ENCODE data around the gene FCHO1. TPM values are rescaled to one million over a fixed set of nuclear protein-coding genes. Genes with fewer than 3 reads are reported as not detected.
A peak's percentile ranks its signal among the peaks of the same experiment; 100 is the strongest.

The FCHO1 gene
- total RNA-seq, 1 donor from 2014 or later: 0.71 TPM

- peak overlapping the region; percentile 67 for H3K27ac ChIP-seq (replicated peaks)
- intact Hi-C loops (cut with micrococcal nuclease): no loop called here
- peak; percentile 51 for DNase-seq
- H3K4me1 ChIP-seq: peaks cover 63% of the 10 kb centered on the region
- no peaks in the 10 kb centered on the region for H3K27me3 ChIP-seq (ENCODE audit: low read depth)
- H3K36me3 ChIP-seq: peaks cover 38% of the 10 kb centered on the region
- peak overlapping the region; percentile 96 for H3K4me3 ChIP-seq
- no peaks in the 10 kb centered on the region for H3K9me3 ChIP-seq (replicated peaks)
- TF ChIP-seq CTCF (IDR thresholded peaks at IDR 0.05; ENCODE audit: borderline replicate concordance): no peak
These were observed 29.5 kb upstream of the FCHO1 start for GRCh38 chr19:17721821-17722220.

- TF ChIP-seq CTCF (IDR thresholded peaks at IDR 0.05; ENCODE audit: borderline replicate concordance): no peak
- intact Hi-C loops (cut with micrococcal nuclease): no loop called here
- DNase-seq: no peak
- Histone ChIP-seq H3K4me3 (no peak overlapping the region), H3K36me3 (peaks cover 47% of the 10 kb centered on the region), H3K9me3 (replicated peaks) (no peaks in the 10 kb centered on the region), H3K27me3 (ENCODE audit: low read depth) (no peaks in the 10 kb centered on the region), H3K27ac (replicated peaks) (no peak overlapping the region), H3K4me1 (peaks cover 55% of the 10 kb centered on the region)
These were observed 28.5 kb upstream of the FCHO1 start for GRCh38 chr19:17722655-17723240.

- H3K4me1 ChIP-seq: peaks cover 40% of the 10 kb centered on the region
- no peak overlapping the region for H3K4me3 ChIP-seq
- no peak overlapping the region for H3K27ac ChIP-seq (replicated peaks)
- intact Hi-C loops (cut with micrococcal nuclease): no loop called here
- TF ChIP-seq CTCF (IDR thresholded peaks at IDR 0.05; ENCODE audit: borderline replicate concordance): no peak
- H3K9me3 ChIP-seq (replicated peaks): no peaks in the 10 kb centered on the region
- no peak for DNase-seq
- no peaks in the 10 kb centered on the region for H3K27me3 ChIP-seq (ENCODE audit: low read depth)
- H3K36me3 ChIP-seq: peaks cover 66% of the 10 kb centered on the region
These were observed 26.6 kb upstream of the FCHO1 start for GRCh38 chr19:17724655-17725054.

GRCh38 chr19:17725422-17726078 lies 25.7 kb upstream of the FCHO1 start:
- no peak overlapping the region for H3K27ac ChIP-seq (replicated peaks)
- DNase-seq: no peak
- no peaks in the 10 kb centered on the region for H3K9me3 ChIP-seq (replicated peaks)
- H3K4me1 ChIP-seq: peaks cover 31% of the 10 kb centered on the region
- no peak overlapping the region for H3K4me3 ChIP-seq
- peaks cover 74% of the 10 kb centered on the region for H3K36me3 ChIP-seq
- intact Hi-C loops (cut with micrococcal nuclease): no loop called here
- no peak for TF ChIP-seq CTCF (IDR thresholded peaks at IDR 0.05; ENCODE audit: borderline replicate concordance)
- no peaks in the 10 kb centered on the region for H3K27me3 ChIP-seq (ENCODE audit: low read depth)

- peaks cover 80% of the 10 kb centered on the region for H3K36me3 ChIP-seq
- DNase-seq: no peak
- no peak overlapping the region for H3K27ac ChIP-seq (replicated peaks)
- H3K27me3 ChIP-seq (ENCODE audit: low read depth): no peaks in the 10 kb centered on the region
- TF ChIP-seq CTCF (IDR thresholded peaks at IDR 0.05; ENCODE audit: borderline replicate concordance): no peak
- intact Hi-C loops (cut with micrococcal nuclease): no loop called here
- H3K4me3 ChIP-seq: no peak overlapping the region
- H3K9me3 ChIP-seq (replicated peaks): peaks cover 3% of the 10 kb centered on the region
- peaks cover 24% of the 10 kb centered on the region for H3K4me1 ChIP-seq
These were observed 25.0 kb upstream of the FCHO1 start for GRCh38 chr19:17726136-17726741.
